GM21360 (cell line): Measurements from ENCODE around the gene STXBP6.

Experiments
- ATAC-seq: cut with Tn5 transposase; IDR thresholded peaks from one replicate; pipeline ENCODE4 v1.9.1; 2021; ENCODE audit warnings: mild to moderate bottlenecking, moderate library complexity; ENCODE audit not compliant: unreplicated experiment

The STXBP6 gene

DNA sequence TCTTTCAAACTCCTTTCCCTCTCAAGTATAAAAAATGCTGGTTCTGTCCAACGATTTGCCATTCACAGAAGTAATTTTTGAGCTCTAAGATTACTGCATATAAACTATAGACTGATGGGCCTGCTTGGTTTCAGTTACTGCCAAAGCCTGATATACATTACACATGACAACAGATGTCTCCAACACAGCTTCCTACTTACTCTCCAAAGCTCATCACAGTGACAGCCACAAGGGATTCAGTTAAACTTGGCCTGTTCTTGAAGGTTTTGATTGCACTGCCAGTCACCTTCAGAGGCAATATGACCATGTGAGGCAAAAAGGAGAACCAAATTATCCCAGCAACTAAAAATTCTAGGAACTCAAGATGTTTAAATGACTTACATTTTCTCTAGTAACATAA, 30.1 kb downstream of the STXBP6 start:
- ATAC-seq: no peak

DNA sequence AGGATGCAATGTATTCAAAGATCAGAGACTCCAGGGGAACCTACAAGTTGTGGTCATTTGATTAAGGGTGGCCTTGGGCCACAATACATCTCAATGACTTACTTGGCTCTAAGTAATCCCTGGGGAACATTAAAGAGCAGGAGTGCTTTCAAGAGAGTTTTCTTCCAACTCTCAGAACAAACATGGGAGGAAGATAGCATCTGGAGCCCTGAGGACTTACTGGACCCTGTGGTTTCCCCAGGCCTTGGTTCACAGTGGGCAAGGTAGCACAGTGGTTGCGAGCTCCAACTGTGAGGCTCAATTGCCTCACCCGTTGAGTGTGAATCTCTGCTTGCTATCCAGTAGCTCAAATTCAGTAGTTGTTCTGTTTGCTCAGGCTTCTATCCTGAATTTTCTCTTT, 32.4 kb downstream of the STXBP6 start:
- no peak for ATAC-seq

DNA sequence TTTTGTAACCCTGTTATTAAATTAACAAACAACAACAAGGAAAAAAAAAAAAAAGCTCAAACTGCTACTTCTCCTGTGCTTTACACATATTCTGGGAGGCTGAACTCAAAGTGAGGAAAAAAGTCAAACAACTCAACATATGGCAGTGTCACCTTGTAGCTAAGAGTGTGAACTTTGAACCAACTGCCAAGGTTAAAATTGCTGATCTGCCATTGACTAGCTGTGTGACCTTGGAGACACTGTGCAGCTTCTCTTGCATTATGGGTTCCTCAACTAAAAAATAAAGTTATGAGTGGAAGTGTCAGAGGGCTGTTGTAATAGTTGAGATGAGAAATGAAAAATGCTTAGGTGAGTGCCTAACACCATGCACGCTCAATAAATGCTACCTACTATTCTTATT, 34.2 kb downstream of the STXBP6 start:
- no peak for ATAC-seq

DNA sequence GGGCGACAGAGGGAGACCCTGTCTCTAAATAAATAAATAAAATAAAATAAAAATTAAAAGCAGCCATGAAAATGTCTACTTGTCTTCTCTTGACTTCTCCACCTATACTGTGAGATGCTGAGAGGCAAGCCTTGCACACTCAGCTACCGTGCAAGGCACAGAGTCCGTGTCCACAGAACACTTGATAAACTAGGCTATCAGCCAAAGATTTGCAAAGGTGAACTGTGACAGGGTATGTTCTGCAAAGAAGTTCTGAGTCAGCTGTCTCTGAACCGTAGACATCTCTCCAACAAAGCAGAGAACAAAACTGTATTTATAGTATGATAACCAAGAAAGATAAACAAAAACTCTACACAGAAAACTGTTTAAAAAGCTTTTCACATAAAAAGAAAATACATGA, 35.5 kb downstream of the STXBP6 start:
- no peak for ATAC-seq

DNA sequence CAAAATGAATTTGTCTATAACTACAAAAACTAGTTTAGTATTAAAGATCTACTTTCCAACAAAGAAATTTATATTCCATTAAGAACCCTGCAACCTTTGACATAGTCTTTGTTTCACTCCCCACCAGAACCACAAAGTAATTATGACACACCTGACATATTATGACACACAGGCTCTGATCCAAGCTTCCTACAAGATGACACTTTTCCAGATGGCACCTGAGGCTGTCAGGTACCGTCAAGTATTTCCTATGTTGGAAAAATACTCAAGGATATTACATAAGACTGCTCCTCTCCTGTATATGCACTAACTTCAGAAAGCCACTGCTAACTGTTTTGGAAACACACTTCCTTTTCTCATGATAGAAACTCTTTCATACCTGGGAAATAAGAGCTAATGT, 38.9 kb downstream of the STXBP6 start:
- no peak for ATAC-seq

DNA sequence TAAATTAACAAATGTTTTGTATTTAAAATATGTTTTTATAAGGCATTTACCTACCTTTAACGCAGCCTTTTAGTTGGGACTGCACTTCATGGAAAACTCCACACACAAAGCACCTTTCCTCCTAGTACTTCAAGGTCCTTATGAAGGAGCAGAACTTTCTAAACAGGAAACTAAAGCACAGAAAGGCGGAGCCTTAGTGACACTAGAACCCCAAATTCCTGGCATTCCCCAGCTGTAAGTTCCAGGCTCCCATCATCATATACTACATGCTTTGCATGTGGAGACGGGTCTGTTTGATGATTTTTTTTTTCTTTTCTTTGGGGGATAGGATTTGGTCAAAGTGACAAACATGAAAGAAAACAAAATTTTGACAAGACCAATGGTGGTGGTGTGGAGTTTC, 39.5 kb downstream of the STXBP6 start:
- ATAC-seq: no peak

DNA sequence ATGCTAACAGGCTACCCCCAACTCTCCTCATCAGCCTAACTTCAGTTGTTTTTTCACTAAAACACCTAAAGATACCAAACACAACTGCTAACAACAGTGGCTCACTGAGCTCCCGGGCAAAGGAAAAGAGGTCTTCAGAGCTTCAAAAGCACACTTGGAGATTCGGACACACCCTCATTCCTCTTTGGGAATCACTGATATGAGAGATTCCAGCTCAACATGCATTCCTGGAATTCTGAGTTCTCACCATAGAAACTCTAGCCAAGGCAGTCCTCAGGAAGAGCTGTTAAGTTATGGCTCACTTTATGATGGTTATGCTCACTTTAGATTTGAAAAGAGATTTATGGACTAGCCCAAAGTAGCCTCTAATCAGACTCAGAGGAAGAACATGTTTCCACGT, 40.1 kb downstream of the STXBP6 start:
- ATAC-seq: no peak

DNA sequence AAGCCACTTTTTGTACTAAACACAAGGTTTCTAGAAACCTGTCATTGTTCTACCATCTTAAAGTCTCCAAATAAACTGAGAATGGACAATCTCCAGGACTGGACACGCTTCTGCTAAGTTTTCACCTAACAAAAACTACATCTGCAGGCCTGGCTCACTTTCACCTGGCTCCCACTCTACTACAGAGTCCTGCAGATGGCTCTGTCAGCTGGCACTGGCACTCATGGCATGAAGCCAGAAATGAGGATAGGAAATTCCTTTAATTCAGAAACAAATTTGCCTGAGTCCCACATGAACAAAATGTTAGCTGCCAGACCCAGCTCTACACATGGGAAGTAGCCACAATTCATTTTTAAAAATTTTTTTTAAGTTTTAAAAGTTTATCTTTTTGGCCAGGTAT, 42.1 kb downstream of the STXBP6 start:
- no peak for ATAC-seq

DNA sequence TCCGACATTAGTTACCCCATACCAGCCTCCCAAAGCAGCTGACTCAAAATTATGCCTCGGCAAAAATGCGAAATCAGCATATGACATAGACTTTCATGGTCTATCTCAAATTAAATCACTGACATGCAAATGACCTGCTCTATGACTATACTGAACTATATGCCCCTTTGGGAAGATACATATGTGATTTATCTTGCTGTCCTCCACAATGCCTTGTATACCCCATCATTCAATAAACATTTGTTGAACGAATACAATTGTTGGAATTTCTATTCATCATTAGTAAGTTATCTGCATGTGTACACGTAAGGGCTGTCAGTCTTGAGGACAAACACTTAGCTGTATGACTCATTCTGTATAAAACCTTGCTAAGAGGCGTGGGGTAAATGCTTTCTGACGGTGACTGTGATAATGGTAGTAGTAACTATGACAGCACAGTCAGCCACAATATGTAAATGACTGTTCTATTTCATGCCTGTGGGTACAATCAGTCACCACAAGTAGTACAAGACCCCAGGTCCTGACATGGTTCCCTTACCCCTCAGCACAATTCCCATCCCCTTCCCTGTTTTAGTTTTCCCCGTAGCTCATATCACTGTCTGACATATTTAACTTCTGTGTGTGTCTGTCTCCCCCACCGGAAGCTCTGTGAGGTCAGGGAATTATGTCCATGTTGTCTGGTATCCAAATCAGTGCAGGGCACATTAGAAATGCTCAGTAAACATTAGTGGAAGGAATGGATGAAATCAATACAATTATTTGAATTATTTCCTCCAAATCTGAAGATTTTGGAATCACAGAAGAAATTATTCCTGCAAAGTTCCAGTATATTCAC, 42.8 kb downstream of the STXBP6 start:
- no peak for ATAC-seq

DNA sequence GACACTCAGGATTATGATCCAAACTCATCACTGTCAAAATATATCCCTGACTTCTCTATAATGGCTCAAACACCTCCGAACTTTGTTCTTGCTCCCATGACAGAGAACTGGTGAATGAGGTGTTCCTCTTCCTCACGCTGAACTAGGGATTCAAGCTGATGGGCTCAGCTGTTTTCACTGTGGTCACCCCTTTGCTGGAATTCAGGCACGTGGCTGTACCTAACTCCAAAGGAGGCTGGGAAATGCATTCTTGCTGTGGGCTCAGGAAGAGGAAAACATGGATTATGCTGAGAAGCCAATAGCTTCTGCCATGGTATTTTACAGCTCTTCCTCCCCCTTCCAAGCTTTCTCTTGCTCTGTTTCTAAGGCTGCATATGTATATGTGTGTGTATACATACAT, 43.9 kb downstream of the STXBP6 start:
- ATAC-seq: no peak

DNA sequence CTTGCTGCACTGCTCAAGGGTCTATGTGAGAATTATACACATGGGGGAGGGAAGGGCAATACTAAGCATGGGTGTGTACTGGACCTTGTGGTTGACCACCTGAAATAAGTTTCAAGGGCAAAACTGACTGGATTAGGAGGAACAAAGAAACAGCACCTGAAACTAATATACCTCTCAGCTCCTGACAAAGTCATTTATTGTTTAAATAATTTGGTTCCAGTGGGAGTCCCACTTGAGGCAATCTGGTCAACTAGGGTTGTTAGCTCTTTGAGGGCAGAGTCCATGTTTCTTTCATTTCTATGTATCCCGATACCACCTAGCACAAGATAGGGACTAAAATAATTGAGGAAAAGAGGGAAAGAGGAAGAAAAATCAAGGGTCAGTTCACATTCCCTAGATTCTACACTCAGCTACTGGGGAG, 45.5 kb downstream of the STXBP6 start:
- no peak for ATAC-seq

DNA sequence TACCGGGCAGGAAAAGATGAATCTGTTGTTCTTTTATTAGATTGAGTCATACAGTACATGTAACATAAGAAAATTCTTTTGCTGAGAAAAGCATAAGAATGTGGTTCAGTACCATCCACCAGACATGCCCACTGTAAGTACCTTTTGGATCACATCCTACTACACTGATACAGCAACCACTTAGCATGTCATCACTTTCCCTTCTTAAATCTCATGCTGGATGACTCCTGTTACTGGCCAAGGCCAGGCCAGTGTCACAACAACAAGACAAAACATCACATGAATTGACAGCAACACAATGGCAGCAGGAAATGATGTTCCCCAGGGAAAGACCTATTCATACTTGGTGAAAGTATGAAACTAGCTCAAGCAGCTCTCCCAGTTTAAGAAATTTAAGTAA, 46.4 kb downstream of the STXBP6 start:
- no peak for ATAC-seq

DNA sequence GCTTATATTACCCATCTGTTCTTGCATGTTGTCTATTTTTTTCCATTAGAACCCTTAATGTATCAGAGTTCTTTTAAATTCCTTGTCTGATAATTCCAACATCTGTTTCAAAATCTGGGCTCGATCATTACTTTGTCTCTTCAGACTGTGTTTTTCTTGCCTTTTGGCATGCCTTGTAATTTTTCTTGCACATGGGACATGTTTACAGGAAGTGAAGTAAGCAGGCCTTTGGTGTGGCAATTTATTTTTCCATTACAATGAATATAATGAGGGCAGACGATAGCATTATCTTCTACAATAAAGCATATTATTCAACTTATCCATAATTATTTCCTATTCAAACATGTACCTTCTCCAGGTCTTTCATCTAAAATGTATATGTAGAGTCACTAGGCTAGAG, 48.3 kb downstream of the STXBP6 start:
- ATAC-seq: no peak

DNA sequence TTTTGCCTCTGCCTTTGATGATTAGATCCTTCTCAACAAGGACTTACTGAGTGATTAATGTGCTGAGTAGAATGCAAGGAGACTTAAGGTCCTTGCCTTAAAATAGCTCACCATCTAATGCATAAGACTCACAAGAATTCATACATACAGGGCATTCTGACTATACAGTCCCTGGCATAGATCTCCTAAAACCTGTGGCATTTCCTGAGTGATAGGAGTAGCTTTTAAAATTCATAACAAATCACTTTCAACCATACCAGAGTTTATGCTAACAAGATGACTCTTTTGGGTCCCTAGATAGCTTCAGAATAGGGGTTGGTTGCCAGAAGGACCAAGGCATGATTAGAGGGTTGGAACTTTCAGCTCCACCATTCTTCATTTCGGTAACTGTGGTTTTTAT, 48.8 kb downstream of the STXBP6 start:
- ATAC-seq: no peak

DNA sequence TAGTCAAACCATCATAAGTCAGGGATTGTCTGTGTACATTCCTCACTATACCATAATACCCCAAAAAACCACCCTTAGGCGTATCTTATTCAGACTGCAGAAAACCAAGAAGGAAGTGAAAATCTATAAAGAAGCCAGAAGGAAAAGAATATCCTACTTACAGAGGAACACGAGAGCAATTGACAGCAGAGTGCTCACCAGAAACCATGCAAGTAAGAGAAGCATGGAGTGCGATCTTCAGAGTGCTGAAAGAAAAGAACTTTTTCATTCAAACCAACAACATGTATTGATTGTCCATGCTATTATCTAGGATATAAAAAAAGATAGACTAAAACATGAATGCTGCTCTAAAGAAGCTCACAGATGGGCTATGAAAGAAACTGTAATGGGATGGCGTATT, 50.8 kb downstream of the STXBP6 start:
- ATAC-seq: no peak

DNA sequence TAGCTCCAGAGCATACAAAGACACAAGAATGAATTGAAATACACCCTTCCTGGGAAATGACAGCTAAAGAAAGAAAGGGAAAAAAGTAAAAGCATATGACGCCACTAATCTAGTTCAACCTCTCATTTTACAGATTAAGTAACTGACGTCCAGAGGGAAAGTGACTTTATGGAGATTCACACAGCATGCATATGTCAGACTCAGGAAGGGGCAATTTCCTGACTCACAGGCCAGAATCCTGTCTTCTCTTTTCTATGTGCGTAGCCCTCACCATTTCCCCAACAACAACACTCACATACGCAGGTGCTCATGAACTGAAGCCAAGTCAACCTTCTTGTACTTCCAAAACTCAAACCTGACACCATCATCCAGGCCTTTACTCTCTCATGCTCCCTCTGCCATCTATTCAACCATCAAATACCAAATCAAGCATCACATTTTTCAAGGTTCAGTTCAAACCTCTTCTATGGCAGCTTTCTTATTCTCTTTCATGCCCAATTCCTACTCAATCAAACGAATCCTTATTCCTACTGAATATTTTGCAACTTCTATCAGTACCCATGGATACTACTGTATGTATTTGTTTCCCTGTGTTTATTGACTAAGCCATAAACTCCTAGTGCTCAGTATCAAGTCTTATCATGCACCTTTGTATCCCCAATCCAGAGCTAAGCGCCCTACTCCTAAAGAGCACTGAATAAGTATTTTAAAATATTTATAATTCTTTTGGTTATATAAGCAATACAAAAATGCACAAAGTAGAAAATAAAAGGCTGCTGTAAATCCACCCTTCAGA, 52.8 kb downstream of the STXBP6 start:
- no peak for ATAC-seq

DNA sequence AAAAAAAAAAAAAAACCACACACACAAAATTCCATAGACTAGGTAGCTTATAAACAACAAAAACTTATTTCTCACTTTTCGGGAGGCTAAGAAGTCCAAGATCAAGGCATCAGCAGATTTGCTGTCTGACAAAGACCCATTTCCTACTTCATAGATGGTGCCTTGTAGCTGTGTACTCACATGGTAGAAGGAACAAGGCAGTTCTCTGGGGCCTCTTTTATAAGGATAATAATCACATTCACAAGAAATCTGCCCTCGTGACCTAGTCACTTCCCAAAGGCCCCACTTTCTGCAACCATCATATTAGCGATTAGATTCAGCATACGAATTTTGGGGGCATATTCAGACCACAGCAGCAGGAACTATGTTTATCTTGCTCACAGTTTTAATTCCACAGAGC, 54.9 kb downstream of the STXBP6 start:
- no peak for ATAC-seq

DNA sequence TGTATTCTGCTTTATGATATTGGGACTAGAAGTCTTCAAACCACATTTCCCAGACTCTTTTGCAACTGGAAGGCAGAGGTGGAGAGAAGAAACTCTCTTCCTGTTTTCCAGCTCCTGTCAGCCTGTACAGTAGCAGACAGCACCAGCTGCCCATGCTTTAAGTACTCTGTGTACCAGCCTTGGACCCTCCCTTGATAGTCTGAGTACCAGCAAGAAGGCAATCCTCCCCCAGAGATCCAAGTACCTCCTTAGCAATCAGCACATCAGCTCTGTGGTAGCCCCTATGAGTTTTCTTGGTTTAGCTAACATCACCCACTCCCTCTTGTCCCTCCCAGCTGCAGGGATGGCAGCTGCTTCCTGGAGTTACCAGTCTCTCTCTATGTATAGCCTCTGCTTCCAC, 56.3 kb downstream of the STXBP6 start:
- ATAC-seq: no peak

DNA sequence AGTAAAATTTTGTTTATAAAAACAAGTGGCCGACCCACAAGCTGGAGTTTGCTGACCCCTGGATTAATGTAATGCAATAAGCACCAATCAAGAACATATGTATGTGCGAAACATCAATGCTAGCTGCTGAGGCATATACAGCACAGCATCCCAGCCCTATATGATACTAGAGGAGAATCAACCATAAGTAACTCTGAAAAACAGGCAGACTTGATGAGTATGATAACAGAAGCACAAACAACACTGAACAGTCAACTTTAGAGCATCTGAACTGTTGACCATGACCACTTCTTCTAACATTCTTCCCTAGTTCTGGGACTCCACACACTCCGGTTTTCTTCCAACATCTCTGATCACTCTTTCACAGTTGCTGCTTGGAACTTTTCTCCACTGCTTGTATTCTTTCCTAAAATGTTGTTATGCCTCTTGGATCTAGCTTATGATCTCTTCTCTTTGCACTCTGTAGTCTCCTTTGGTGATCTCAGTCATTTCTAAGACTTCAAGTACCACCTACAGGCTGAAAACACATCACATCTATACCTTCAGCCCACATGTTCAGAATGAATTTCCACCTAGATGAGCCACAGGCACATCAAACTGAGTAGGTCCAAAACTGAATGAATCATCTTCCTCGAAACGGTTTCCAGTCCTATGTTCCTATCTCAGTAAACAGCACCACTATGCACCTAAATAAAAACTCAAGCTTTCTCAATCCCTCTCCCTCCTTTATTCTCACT, 57.2 kb downstream of the STXBP6 start:
- no peak for ATAC-seq

DNA sequence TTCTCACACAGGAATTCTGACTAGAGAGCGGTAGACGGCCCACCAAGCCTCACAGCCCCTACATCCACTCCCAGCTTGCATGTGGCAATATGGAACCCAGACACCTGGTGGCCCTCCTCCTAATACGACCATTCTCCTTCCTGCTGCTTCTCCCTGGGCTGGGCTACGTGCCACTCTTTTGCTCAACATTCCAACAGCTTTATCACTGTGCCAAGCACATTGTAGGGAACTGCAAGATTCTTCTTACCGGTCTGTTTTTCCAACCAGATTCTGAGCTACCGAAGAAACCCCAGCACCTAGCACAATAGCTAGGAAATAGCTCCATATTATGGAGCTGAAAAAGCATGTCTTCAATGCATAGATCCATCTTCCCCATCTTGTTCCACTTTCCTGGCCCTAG, 58.1 kb downstream of the STXBP6 start:
- no peak for ATAC-seq

DNA sequence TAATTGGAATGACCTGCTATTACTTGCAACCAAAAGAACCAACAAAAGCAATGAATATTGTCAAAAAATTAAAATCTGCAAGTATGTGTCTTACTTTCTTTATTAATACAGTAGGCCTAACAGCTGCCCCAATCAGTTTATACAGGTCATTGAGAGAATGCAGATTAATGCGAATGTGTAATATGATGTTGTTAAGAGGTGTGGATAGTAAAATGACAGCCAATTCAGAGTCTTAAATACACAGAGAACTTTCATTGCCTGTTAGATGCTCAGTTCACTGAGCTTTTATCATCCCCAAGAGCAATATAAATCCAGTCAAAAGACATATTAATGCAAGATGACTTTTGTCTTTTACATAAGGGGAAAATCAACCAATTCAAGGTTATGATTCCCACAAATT, 58.7 kb downstream of the STXBP6 start:
- ATAC-seq: no peak

DNA sequence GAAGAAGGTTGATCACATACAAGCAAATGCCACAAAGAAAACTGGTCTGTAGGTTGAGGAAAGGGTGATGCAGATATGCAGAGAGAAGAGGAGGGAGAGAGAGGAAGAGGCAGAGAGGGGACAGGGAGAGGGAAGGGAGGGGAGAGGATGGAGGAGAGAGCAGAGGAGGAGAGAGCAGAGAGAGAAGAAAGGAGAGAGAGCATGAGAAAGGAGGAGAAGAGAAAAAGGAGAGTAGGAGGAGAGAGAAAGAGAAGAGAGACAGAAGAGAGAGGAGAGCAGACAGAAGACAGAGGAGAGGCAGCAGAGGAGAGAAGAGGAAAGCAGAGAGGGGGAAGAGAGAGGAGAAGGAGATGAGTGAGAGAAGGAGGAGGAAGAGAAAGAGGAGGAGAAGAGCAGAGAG, 59.2 kb downstream of the STXBP6 start:
- ATAC-seq: no peak
